RKO (cell line): ENCODE measurements around the gene IVNS1ABP.
"Not testable (repeated sequence)": the region's sequence is repeated elsewhere in the genome, so short reads cannot be mapped to it uniquely, and the experiment has no call there.

Experiments used
- DNase-seq: peaks from one replicate; pipeline ENCODE4 v3.0.0-alpha.2; 2016; ENCODE audit warnings: low spot score

IVNS1ABP gene

GRCh38 chr1:185317034-185317885 lies at the start of gene IVNS1ABP:
TSS of gene IVNS1ABP (minus strand) at chr1:185317243. CDS start at chr1:185309493, 7,750 bp downstream.
- peak; percentile 94 for DNase-seq

- DNase-seq: no peak
Observed at GRCh38 chr1:185365951-185366350, 48.9 kb upstream of the IVNS1ABP start.

- DNase-seq: not testable (repeated sequence)
Observed at GRCh38 chr1:185364528-185364927, 47.5 kb upstream of the IVNS1ABP start.

DNA sequence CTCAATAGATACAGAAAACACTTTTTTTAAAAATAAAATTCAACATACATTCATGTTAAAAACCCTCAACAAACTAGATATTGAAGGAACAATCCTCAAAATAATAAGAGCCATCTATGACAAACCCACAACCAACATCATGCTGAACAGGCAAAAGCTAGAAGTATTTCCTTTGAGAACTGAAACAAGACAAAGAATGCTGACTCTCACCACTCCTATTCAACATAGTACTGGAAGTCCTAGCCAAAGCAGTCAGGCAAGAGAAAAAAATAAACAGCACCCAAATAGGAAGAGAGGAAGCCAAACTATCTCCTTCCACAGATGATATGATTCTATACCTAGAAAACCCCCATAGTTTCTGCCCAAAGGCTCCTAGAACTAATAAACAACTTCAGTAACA lies 46.2 kb upstream of the IVNS1ABP start:
- DNase-seq: no peak

GRCh38 chr1:185360714-185361113 lies 43.7 kb upstream of the IVNS1ABP start:
- DNase-seq: no peak

DNA sequence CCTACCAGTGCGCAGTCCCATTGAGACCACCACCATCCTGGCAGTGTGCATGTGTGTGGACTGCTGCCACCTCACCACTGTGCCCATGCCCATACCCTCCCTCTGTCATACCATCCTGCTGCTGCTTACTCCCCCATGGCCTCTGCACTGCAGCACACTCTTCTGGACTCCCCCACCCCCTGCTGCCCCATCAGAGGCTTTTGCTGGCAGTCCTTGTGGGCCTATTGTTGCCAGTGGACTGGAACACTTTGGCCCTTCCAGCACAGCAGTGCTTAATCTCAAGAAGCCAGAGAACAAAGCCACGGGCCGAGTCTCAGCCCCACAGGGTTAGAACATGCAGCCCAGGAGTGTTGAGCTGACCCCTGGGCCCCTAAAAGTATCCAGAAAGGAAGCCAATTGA lies 41.9 kb upstream of the IVNS1ABP start:
- DNase-seq: no peak

DNA sequence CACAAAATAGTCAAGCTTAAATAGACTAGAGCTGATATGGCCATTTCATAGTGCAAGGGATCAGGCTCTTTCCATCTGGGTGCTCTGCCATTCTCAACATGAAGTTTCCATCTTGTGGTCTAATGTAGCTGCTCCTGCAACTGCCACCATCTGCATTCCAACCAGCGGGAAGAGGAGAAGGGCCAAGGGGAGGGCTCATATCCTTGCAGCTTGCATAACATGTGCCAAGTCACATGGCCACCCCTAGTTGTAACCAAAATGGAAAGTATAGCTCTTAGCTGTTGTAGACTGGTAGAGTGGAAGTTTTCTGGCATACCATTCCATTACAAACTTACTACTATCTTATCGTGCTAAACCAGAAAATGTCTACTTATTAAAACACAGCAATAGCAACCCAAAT lies 38.9 kb upstream of the IVNS1ABP start:
- DNase-seq: no peak

DNA sequence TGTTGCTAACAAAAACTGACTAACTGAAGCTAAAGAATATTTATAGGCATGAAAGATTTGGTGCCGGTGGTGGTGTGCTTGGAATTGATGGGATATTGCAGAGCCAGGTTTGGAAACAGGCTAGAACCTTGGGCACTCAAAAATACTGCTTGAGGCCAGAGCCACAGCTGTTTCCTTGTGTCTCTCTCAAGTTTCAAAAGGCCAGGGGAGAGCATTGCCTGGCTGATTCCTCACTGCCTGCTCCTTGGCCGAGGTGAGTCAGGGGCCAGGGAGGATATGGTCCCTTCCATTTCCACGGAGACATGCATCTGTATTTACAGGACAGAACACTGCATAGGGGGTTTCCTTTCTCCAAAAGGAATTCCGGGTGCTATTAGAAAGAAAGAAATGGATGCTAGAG lies 36.1 kb upstream of the IVNS1ABP start:
- DNase-seq: no peak

DNA sequence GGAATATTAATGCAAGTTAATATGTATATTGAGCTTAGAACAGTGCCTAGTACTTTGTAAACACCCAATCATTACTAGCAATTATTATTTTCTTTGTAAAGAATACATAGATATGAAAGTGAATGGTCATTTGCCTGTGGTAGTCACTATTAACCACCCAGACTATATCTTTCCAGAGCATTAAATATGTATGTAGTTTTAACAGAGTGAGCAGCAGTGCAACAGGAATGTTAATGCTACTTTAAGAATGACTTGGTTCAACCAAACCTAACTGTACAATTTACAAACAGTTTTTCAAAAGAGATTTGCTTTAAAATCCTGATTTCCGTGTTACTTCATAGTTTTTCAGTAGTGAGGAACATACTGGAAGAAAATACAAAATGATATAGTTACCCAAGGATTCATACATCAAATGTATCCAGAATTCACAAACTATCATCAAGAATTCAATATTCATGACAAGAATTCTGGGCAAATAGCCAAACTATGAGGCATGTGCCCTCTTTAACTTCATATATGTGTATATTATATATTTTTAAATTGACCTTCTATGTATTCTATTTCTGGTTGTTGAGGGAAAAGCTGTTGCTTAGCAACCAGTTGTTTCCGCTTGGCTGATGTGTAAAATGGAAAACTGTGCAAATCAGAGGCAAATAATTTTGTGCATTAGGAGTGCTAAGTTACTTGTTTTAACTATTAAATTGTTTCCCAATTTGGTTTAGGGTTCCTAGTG lies 34.9 kb upstream of the IVNS1ABP start:
- DNase-seq: no peak

- no peak for DNase-seq
Observed at GRCh38 chr1:185350027-185350442, 33.0 kb upstream of the IVNS1ABP start.

- no peak for DNase-seq
Observed at GRCh38 chr1:185349556-185349955, 32.5 kb upstream of the IVNS1ABP start.

DNA sequence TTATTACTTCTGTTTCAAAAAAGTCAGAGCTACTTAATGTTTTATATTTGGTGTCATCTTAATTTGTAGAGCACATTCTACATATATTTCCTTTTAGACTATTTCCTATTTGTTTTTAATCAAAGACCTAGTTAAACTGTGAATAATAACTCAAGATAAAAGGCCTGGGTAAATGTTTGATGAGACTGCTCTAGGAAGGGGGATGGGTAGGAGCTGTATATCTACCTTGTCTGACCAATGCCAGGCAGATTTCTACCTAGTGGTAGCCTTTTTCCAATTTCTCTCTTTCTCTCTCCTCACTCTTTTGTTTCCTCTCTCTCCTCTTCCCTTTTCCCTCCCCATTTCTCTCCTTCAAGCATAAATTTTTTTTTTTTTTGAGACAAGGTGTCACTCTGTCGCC lies 31.9 kb upstream of the IVNS1ABP start:
- no peak for DNase-seq

- DNase-seq: no peak
Observed at GRCh38 chr1:185348296-185348695, 31.3 kb upstream of the IVNS1ABP start.

DNA sequence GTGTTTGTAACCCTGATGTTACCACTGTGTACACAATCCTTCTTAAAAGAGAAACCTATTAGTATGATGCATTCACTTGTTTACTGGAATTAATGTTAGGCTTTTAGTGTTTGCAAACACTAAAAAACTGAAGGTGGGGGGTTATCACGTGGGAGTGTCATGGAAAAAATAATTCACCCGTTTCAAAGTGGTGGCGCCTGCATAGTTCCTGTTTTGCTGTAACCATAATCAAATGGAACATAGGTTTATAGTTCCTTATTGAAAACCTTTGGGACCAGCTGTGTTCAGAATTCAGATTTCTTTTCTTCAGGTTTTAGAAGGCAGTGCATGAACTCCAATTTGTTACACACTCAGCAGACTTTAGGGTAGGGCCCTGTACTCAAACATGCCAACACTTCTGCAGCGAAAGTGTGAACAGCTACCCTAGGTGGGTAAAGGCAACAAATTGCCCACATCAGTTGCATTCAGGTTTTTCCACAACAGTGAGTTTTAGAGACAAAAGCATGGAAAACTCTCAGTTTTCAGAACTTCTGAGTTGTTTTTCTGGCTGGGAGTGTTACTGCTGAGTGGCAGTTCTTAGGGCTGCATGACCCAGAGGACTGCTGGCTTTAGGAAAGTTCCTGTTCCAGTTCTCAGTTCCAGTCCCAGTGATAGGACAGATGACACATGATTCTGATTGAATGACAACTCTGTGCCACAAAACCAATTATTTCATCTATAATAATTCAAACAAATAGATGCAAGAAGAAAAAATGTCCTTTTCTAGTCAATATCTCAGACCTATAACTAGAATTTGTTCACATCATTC lies 29.1 kb upstream of the IVNS1ABP start:
- no peak for DNase-seq

DNA sequence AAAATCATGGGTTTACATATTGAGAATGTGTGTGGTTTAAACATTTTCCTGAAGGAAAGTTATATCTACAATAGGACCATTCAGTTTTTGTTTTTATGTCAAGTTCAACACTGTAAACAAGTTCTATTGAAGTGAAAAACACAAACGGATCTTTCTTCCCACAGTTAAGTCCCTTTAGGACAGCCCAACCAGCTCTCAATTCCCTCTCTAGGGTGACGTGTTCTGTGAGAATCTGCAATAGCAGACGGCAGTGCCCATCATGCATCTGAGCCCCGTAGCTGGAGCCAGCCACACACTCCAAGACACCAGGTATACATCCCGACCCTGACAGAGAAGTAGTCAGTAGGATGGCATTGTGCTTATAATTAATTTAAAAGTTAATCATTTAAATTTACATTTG lies 26.3 kb upstream of the IVNS1ABP start:
- no peak for DNase-seq

GRCh38 chr1:185342672-185343259 lies 25.7 kb upstream of the IVNS1ABP start:
- DNase-seq: no peak

GRCh38 chr1:185342017-185342416 lies 25.0 kb upstream of the IVNS1ABP start:
- DNase-seq: no peak

DNA sequence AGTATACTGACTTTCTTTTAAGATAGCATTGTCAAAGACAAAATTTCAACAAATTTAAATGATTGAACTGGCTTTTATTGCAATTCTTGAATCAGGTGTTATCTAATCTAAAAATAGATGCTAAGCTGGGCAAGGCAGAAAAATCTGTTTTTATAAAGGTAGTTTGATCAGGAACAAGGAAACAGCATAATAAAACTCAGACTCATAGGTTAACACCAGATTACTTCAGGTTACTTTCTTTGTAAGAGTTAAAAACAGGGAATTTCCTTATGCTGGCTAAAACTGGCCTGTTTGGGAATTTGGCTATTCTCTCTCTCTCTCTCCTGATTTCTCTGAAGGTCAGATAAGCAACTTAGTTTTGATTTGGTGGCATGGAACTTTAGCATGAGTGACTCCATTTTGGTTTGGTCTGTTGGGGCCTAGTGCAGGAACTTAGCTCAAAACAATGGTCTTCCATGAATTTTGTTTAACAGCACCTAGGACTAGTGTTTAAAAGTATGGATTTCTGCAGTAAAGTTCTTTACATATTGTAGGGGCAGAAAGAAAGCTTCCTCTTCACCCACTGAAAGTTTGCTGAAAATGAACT lies 24.2 kb upstream of the IVNS1ABP start:
- no peak for DNase-seq

DNA sequence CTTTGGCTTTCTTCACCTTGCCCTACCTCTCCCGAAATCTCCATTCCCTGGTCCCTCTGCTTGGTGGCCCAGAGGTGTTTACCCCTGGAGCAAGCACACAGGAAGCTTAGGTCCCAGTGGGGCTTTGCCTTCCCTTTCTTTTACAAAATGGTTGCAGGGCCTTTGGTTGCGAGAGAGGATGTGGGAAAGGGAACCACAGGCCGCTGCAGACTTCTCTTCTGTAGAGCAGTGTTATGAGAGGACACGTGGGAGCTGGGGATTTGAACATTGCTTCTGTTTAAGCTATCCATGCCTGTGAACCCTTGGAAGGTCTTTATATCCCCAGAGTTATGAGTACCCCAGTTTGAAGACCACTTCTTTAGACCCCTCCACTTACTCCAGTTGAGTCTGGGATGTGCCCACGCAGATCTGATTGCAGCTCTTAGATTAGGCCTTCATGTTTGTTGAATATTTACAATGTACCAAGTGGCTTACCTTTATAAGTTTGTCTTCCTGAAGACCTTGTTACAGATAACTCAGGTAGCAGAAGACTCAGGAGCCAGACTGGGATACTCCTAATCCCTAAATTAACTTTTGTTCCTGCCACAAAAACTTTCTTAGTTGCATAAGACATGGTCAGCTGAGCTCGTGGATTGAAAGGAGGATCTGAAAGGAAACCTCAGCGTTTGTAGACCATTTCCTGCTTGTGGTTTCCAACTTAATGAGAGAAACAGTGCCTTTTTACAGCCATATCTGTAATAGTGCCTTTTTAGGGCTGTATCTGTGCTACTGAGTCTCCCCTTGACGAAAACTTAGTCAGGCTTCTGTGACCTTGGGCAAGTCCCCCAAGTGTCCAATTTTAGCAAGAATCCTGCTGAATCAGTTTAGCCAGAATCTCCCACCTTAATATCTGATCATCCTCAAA lies 21.9 kb upstream of the IVNS1ABP start:
- DNase-seq: no peak

DNA sequence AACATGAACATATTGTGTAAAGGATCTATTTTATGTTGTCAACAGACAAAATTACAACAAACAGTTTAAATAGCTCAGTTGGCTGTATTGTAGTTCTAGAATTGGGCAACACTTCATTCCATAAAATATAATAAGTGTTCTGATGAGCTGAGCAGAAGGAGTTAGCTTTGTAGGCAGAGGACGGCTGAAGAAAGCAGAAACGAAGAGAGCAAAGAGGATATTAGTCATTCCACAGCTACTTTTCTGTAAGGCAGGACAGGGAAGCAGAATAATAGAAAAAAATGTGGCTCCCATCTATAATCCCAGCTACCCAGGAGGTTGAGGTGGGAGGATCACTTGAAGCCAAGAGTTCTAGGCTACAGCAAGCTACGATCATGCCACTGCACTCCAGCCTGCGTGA lies 20.2 kb upstream of the IVNS1ABP start:
- DNase-seq: no peak

- DNase-seq: no peak
Observed at GRCh38 chr1:185334182-185334581, 17.1 kb upstream of the IVNS1ABP start.
